ENCODE measurements around the gene DDX20. TPM values are rescaled to one million over a fixed set of nuclear protein-coding genes. Genes with fewer than 3 reads are reported as not detected.
"Not testable (repeated sequence)": the region's sequence is repeated elsewhere in the genome, so short reads cannot be mapped to it uniquely, and the experiment has no call there.

The DDX20 gene
- total RNA-seq, 4 donors from 2014 or later: 22.2 to 32.9 (median 29.2) TPM

DNA sequence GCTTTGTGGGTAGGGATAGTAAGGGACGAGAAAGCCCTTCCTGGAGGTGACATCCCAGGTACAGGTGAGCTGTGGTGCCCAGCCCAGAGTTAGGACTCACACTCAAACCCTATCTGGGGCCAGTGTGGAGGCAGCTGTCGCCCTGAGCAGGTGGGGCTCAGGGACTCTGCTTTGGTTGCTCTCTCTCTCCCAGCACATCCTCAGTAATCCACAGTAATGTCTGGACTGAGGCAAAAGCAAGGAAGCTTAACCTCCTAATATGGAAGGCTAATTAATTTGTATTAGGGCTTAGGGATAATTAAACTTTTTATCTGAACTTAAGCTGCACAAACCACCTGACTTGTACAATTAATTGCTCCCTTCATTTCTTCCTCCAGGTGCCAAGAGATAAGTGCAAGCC is 38.2 kb downstream of the DDX20 start:
- Histone ChIP-seq H3K4me1 (no peaks in the 10 kb centered on the region), H3K9me3 (no peaks in the 10 kb centered on the region), H3K27ac (no peak overlapping the region), H3K4me3 (no peak overlapping the region), H3K36me3 (no peaks in the 10 kb centered on the region), H3K27me3 (no peaks in the 10 kb centered on the region)
- TF ChIP-seq POLR2A (IDR thresholded peaks at IDR 0.05): no peak
- no peak for ATAC-seq
- intact Hi-C loops (cut with DNase I; ENCODE audit: low total_unique reads) (no loop called here), in situ Hi-C loops (cut with MboI; ENCODE audit: low sequenced_read_pairs in 4 of 4) (loop anchor here in 2 of 4 donors (10.0 to 25.0 kb wide), 4 partner anchors 193 to 571 kb away; partner anchors contain the start of gene KCND3 (in 2 of the 2))
- DNase-seq: no peak

DNA sequence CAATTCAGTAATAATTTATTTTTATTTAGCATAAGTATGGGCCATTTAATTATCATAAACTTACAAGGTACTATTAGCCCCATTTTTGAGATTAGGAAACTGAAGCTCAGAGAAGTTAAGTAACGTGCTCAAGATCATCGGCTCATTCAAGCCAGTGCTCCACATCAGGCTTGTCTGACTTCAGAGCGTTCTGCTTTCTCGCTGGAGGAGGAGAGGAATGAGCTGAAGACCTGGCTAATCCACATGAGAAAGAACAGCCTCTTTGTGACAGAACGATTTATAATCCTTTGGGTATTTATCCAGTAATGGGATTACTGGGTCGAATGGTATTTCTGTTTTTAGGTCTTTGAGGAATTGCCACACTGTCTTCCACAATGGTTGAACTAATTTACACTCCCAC is 39.7 kb downstream of the DDX20 start:
- intact Hi-C loops (cut with DNase I; ENCODE audit: low total_unique reads): no loop called here
- H3K27ac ChIP-seq: no peak overlapping the region
- no peaks in the 10 kb centered on the region for H3K27me3 ChIP-seq
- H3K9me3 ChIP-seq: no peaks in the 10 kb centered on the region
- no peaks in the 10 kb centered on the region for H3K36me3 ChIP-seq
- in situ Hi-C loops (cut with MboI; ENCODE audit: low sequenced_read_pairs in 4 of 4): loop anchor here in 2 of 4 donors (10.0 to 25.0 kb wide), 4 partner anchors 192 to 569 kb away; partner anchors contain the start of gene KCND3 (in 2 of the 2)
- no peak for DNase-seq
- no peak for ATAC-seq
- H3K4me3 ChIP-seq: no peak overlapping the region
- TF ChIP-seq, protein P1, sequence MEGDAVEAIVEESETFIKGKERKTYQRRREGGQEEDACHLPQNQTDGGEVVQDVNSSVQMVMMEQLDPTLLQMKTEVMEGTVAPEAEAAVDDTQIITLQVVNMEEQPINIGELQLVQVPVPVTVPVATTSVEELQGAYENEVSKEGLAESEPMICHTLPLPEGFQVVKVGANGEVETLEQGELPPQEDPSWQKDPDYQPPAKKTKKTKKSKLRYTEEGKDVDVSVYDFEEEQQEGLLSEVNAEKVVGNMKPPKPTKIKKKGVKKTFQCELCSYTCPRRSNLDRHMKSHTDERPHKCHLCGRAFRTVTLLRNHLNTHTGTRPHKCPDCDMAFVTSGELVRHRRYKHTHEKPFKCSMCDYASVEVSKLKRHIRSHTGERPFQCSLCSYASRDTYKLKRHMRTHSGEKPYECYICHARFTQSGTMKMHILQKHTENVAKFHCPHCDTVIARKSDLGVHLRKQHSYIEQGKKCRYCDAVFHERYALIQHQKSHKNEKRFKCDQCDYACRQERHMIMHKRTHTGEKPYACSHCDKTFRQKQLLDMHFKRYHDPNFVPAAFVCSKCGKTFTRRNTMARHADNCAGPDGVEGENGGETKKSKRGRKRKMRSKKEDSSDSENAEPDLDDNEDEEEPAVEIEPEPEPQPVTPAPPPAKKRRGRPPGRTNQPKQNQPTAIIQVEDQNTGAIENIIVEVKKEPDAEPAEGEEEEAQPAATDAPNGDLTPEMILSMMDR (IDR thresholded peaks at IDR 0.05 in 4 of 5, conservative IDR thresholded peaks at IDR 0.05 in 1 of 5): no peak
- TF ChIP-seq POLR2A (IDR thresholded peaks at IDR 0.05): no peak
- no peaks in the 10 kb centered on the region for H3K4me1 ChIP-seq

DNA sequence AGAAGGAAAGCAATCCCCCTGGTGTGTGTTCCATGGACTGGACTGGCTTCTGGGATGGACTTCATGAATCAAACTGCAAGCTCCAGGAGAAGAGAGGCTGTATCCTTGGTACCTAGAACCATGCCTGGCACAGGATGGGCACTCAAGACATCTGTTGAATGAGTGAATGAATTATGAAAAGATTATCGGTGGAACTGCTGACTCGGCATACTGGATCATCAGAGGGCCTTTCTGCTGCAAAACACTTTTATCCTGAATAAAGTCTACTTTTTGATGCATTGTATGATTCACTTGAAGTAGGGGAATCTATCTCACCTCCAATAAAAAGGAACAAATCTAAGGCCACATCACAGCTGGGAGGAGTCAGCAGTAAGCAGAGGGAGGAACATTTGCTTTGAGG is 42.9 kb downstream of the DDX20 start:
- Histone ChIP-seq H3K9me3 (no peaks in the 10 kb centered on the region), H3K27ac (no peak overlapping the region), H3K4me3 (no peak overlapping the region), H3K36me3 (no peaks in the 10 kb centered on the region), H3K4me1 (peaks cover 0 to 3% of the 10 kb centered on the region in 2 donors), H3K27me3 (no peaks in the 10 kb centered on the region)
- ATAC-seq: no peak
- TF ChIP-seq POLR2A (IDR thresholded peaks at IDR 0.05): no peak
- TF ChIP-seq, protein P1 (IDR thresholded peaks at IDR 0.05 in 4 of 5, conservative IDR thresholded peaks at IDR 0.05 in 1 of 5): no peak
- DNase-seq: no peak
- intact Hi-C loops (cut with DNase I; ENCODE audit: low total_unique reads): no loop called here
- in situ Hi-C loops (cut with MboI; ENCODE audit: low sequenced_read_pairs in 4 of 4): loop anchor here in 2 of 4 donors (10.0 to 25.0 kb wide), 4 partner anchors 189 to 566 kb away; partner anchors contain the start of gene KCND3 (in 2 of the 2)

DNA sequence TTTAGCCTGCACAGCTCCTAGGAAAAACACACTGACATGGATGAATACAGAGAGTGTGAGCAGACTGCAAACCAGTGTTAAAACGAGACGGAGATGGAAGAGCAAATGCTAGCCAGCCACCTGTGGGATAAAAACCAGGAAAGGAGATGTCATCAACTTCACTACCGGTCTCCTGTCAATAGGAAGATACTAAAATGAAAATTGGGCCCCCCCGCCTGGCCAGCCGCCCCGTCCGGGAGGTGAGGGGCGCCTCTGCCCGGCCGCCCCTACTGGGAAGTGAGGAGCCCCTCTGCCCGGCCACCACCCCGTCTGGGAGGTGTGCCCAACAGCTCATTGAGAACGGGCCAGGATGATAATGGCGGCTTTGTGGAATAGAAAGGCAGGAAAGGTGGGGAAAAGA is 44.0 kb downstream of the DDX20 start:
- not testable (repeated sequence) for H3K4me3 ChIP-seq, ATAC-seq, H3K27ac ChIP-seq, H3K9me3 ChIP-seq, H3K4me1 ChIP-seq, H3K36me3 ChIP-seq, H3K27me3 ChIP-seq, DNase-seq
- in situ Hi-C loops (cut with MboI; ENCODE audit: low sequenced_read_pairs in 4 of 4) (loop anchor here in 3 of 4 donors (10.0 to 25.0 kb wide), 4 partner anchors 188 to 565 kb away; partner anchors contain the start of gene KCND3 (in 2 of the 3)), intact Hi-C loops (cut with DNase I; ENCODE audit: low total_unique reads) (loop anchor here (10.0 kb wide), 1 partner anchor 1075 kb away; no protein-coding TSS in a partner anchor)

DNA sequence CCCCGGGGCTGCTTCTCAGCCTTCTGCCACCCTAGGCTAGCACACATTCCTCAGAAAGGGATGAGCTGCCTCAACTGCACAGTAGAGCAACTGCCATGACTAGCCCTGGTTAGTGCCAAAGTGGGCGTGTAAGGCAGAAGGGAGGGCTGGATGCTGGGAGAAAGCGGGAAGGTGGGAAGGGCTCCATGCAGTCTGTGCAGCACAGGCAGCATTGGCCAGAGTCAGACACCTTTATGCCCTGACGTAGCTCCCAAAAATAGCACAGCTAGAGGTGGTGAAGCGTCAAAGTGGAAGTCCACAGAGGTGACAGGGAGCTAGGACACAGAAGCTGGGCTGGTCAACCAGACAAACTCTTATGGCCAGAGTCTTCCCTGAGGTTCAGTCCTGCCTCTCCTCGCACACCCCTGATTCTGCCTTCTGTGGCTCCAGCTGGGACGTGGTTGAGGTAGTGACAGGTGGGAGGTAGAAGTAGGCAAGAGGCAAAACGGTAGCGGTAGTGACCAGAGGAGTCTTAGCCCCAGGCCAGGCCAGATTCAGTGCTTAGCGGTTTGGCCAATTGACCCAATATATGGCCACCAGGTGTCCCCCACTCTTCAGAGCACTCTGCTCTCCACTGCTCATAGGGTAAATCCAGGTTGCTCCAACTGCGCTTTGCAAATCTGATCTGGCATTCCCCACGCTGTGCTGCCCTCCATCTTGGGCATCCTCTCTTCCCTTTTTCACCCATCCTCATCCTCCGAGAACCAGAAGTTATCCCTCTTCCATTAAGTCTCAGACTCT is 45.6 kb downstream of the DDX20 start:
- Histone ChIP-seq H3K27me3 (no peaks in the 10 kb centered on the region), H3K9me3 (no peaks in the 10 kb centered on the region), H3K27ac (peak overlapping the region in 1 of 4 donors; percentile 49), H3K36me3 (no peaks in the 10 kb centered on the region), H3K4me3 (no peak overlapping the region), H3K4me1 (peaks cover 0 to 3% of the 10 kb centered on the region in 2 donors)
- TF ChIP-seq, protein P1 (IDR thresholded peaks at IDR 0.05 in 4 of 5, conservative IDR thresholded peaks at IDR 0.05 in 1 of 5): peak; percentile 13 to 46 (median 30)
- TF ChIP-seq POLR2A (IDR thresholded peaks at IDR 0.05): no peak
- DNase-seq (no peak), ATAC-seq (peak; percentile 82 to 86)
- in situ Hi-C loops (cut with MboI; ENCODE audit: low sequenced_read_pairs in 4 of 4) (loop anchor here in 1 of 4 donors (25.0 kb wide), 1 partner anchor 536 kb away; no protein-coding TSS in a partner anchor), intact Hi-C loops (cut with DNase I; ENCODE audit: low total_unique reads) (loop anchor here (1.0 to 10.0 kb wide), 3 partner anchors 158 to 1074 kb away; no protein-coding TSS in a partner anchor)
